Progenitor cell of endocrine pancreas (in vitro differentiated cells): ENCODE measurements around the gene PYGO2. TPM values are rescaled to one million over a fixed set of nuclear protein-coding genes. Genes with fewer than 3 reads are reported as not detected.

Experiments
- DNase-seq: peaks from one replicate; pipeline ENCODE4 v3.0.0; 2021; ENCODE audit warnings: low spot score; ENCODE audit not compliant: unreplicated experiment
- H3K27ac Mint-ChIP-seq: 2 replicates; pipeline ENCODE4 v1.8.0; 2021; ENCODE audit warnings: mild to moderate bottlenecking, moderate library complexity, mixed read lengths
- H3K27me3 Mint-ChIP-seq: 2 replicates; pipeline ENCODE4 v1.8.0; 2021; ENCODE audit warnings: mixed read lengths
- H3K36me3 Mint-ChIP-seq: 2 replicates; pipeline ENCODE4 v1.8.0; 2022; ENCODE audit warnings: mixed read lengths; ENCODE audit not compliant: insufficient read depth
- H3K4me1 Mint-ChIP-seq: 2 replicates; pipeline ENCODE4 v1.8.0; 2021; ENCODE audit warnings: low read depth, mixed read lengths
- H3K4me3 Mint-ChIP-seq: 2 replicates; pipeline ENCODE4 v1.8.0; 2021; ENCODE audit warnings: low read depth, mild to moderate bottlenecking, moderate library complexity, mixed read lengths
- H3K9me3 Mint-ChIP-seq: 2 replicates; pipeline ENCODE4 v1.8.0; 2021; ENCODE audit warnings: low read depth, mixed read lengths
- CTCF ChIP-seq: fragments of 200-600 bp; sonication (generic); IDR thresholded peaks from one replicate; pipeline ENCODE4 v1.5.0; 2021; ENCODE audit warnings: antibody characterized with exemption, mild to moderate bottlenecking; ENCODE audit not compliant: unreplicated experiment
- total RNA-seq: library from RNA; stranded (reverse); gene quantifications from 2 replicates; pipeline ENCODE4 v1.2.1, GENCODE V29; 2021

The PYGO2 gene
- total RNA-seq, 1 donor from 2014 or later: 52.7 TPM

- DNase-seq: no peak
- Mint-ChIP-seq H3K4me1 (no peaks in the 10 kb centered on the region), H3K4me3 (no peak overlapping the region), H3K9me3 (no peaks in the 10 kb centered on the region), H3K36me3 (peaks cover 4% of the 10 kb centered on the region), H3K27ac (no peak overlapping the region), H3K27me3 (no peaks in the 10 kb centered on the region)
- no peak for TF ChIP-seq CTCF
Measured at GRCh38 chr1:154944401-154945159, 17.0 kb downstream of the PYGO2 start.

- peaks cover 4% of the 10 kb centered on the region for H3K36me3 Mint-ChIP-seq
- DNase-seq: no peak
- no peaks in the 10 kb centered on the region for H3K9me3 Mint-ChIP-seq
- no peak overlapping the region for H3K4me3 Mint-ChIP-seq
- no peak overlapping the region for H3K27ac Mint-ChIP-seq
- no peaks in the 10 kb centered on the region for H3K27me3 Mint-ChIP-seq
- H3K4me1 Mint-ChIP-seq: no peaks in the 10 kb centered on the region
- TF ChIP-seq CTCF: peak; percentile 70
Measured at GRCh38 chr1:154943649-154944400, 17.8 kb downstream of the PYGO2 start.

GRCh38 chr1:154941333-154942013, 20.1 kb downstream of the PYGO2 start:
- DNase-seq: no peak
- Mint-ChIP-seq H3K4me1 (peaks cover 7% of the 10 kb centered on the region), H3K27ac (peak overlapping the region; percentile 7), H3K9me3 (no peaks in the 10 kb centered on the region), H3K4me3 (no peak overlapping the region), H3K36me3 (peaks cover 2% of the 10 kb centered on the region), H3K27me3 (no peaks in the 10 kb centered on the region)
- no peak for TF ChIP-seq CTCF

GRCh38 chr1:154940651-154941194, 20.9 kb downstream of the PYGO2 start:
- Mint-ChIP-seq H3K4me3 (no peak overlapping the region), H3K4me1 (peaks cover 10% of the 10 kb centered on the region), H3K27me3 (no peaks in the 10 kb centered on the region), H3K36me3 (no peaks in the 10 kb centered on the region), H3K27ac (no peak overlapping the region), H3K9me3 (no peaks in the 10 kb centered on the region)
- no peak for TF ChIP-seq CTCF
- no peak for DNase-seq

- no peaks in the 10 kb centered on the region for H3K9me3 Mint-ChIP-seq
- H3K27me3 Mint-ChIP-seq: no peaks in the 10 kb centered on the region
- no peak overlapping the region for H3K27ac Mint-ChIP-seq
- no peaks in the 10 kb centered on the region for H3K36me3 Mint-ChIP-seq
- H3K4me3 Mint-ChIP-seq: no peak overlapping the region
- no peak for DNase-seq
- peaks cover 10% of the 10 kb centered on the region for H3K4me1 Mint-ChIP-seq
- no peak for TF ChIP-seq CTCF
Measured at GRCh38 chr1:154940213-154940560, 21.4 kb downstream of the PYGO2 start.
